ENCODE measurements around the gene GPR31. TPM values are rescaled to one million over a fixed set of nuclear protein-coding genes. Genes with fewer than 3 reads are reported as not detected.

The GPR31 gene
- total RNA-seq, 2 donors from 2014 or later: not detected

DNA sequence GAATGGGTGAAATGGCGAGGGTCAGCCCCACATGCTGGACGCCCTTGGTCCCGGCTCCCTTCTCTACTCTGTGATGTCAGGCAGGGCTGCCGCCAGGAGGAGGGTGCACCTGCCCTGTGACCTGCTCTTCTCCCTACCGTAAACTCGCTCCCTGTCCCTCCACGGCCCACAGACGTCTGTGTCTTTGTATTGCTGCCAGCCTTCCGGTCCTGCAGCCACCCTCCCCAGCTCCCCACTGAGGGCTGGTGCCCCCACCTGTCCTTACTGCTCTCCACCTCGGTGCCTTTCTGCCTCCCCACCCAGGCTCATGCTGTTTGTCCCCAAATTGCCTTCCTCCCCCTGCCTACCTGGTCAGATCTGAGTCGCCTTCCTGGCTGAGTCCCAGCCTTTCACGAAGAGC, 38.9 kb downstream of the GPR31 start:
- TF ChIP-seq CTCF (conservative IDR thresholded peaks at IDR 0.05): no peak
- H3K9me3 ChIP-seq (ENCODE audit: control insufficient read depth, low read length): peaks cover 3% of the 10 kb centered on the region
- Mint-ChIP-seq H3K36me3 (ENCODE audit: low read depth) (no peaks in the 10 kb centered on the region), H3K4me3 (no peak overlapping the region), H3K9me3 (peaks cover 13% of the 10 kb centered on the region), H3K27ac (no peak overlapping the region), H3K4me1 (peaks cover 8% of the 10 kb centered on the region), H3K27me3 (ENCODE audit: insufficient read depth) (peaks cover 2% of the 10 kb centered on the region)
- H3K9ac ChIP-seq (ENCODE audit: extremely low read depth, low read length, poor library complexity, severe bottlenecking): no peak overlapping the region
- DNase-seq: no peak
- no peak overlapping the region for H3K27ac ChIP-seq (ENCODE audit: low read depth, low read length)
- no peaks in the 10 kb centered on the region for H3K36me3 ChIP-seq (ENCODE audit: control insufficient read depth, insufficient read depth, low read length)
- H3K27me3 ChIP-seq (ENCODE audit: control insufficient read depth, insufficient read depth, low read length, poor library complexity, severe bottlenecking): peaks cover 5% of the 10 kb centered on the region
- H3K4me1 ChIP-seq (ENCODE audit: control insufficient read depth, insufficient read depth, low read length): no peaks in the 10 kb centered on the region
- no peak overlapping the region for H3K4me3 ChIP-seq (ENCODE audit: low read length)
- WGBS, 2 experiments (ENCODE audit: insufficient coverage in 1 of 2, insufficient read length in 1 of 2): 91 to 95% methylated on average over 8 to 12 of the region's 12 CpGs

- H3K27ac Mint-ChIP-seq: no peak overlapping the region
- Histone ChIP-seq H3K4me1 (ENCODE audit: control insufficient read depth, insufficient read depth, low read length) (no peaks in the 10 kb centered on the region), H3K27ac (ENCODE audit: low read depth, low read length) (no peak overlapping the region), H3K36me3 (ENCODE audit: control insufficient read depth, insufficient read depth, low read length) (no peaks in the 10 kb centered on the region), H3K27me3 (ENCODE audit: control insufficient read depth, insufficient read depth, low read length, poor library complexity, severe bottlenecking) (peaks cover 11% of the 10 kb centered on the region), H3K9me3 (ENCODE audit: control insufficient read depth, low read length) (peaks cover 3% of the 10 kb centered on the region), H3K9ac (ENCODE audit: extremely low read depth, low read length, poor library complexity, severe bottlenecking) (no peak overlapping the region), H3K4me3 (ENCODE audit: low read length) (no peak overlapping the region)
- no peak for TF ChIP-seq CTCF (conservative IDR thresholded peaks at IDR 0.05)
- H3K27me3 Mint-ChIP-seq (ENCODE audit: insufficient read depth): peaks cover 2% of the 10 kb centered on the region
- WGBS, 2 experiments (ENCODE audit: insufficient coverage in 1 of 2, insufficient read length in 1 of 2): 94 to 98% methylated on average over 6 to 7 of the region's 7 CpGs
- H3K4me3 Mint-ChIP-seq: no peak overlapping the region
- no peaks in the 10 kb centered on the region for H3K36me3 Mint-ChIP-seq (ENCODE audit: low read depth)
- DNase-seq: no peak
- peaks cover 8% of the 10 kb centered on the region for H3K4me1 Mint-ChIP-seq
- H3K9me3 Mint-ChIP-seq: peaks cover 13% of the 10 kb centered on the region
Measured at GRCh38 chr6:167118006-167118405, 39.8 kb downstream of the GPR31 start.

DNA sequence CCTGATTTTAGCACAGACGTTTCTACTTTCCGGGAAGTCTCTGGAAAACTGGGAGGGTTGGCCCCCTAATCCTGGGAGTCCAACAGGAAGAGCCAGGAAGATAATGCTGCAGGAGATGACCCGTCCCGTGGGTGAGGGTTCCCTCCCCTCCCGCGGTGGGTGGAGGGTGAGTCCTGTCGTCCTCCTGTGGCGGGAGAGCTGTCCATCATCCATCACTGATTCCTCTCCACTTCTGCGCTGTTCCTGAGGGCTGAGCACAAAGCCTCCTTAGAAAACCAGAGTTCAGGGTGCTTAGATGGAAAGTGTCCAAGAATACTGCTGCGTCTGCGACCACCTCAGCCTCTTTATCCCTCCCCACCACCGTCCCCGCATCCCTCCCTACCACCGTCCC, 40.9 kb downstream of the GPR31 start:
- WGBS, 2 experiments (ENCODE audit: insufficient coverage in 1 of 2, insufficient read length in 1 of 2): 90 to 93% methylated on average over 4 to 14 of the region's 14 CpGs
- no peak for DNase-seq
- Mint-ChIP-seq H3K9me3 (peaks cover 13% of the 10 kb centered on the region), H3K27me3 (ENCODE audit: insufficient read depth) (peaks cover 5% of the 10 kb centered on the region), H3K27ac (no peak overlapping the region), H3K4me3 (no peak overlapping the region), H3K36me3 (ENCODE audit: low read depth) (no peaks in the 10 kb centered on the region), H3K4me1 (peaks cover 7% of the 10 kb centered on the region)
- H3K9ac ChIP-seq (ENCODE audit: extremely low read depth, low read length, poor library complexity, severe bottlenecking): no peak overlapping the region
- peaks cover 11% of the 10 kb centered on the region for H3K27me3 ChIP-seq (ENCODE audit: control insufficient read depth, insufficient read depth, low read length, poor library complexity, severe bottlenecking)
- H3K4me1 ChIP-seq (ENCODE audit: control insufficient read depth, insufficient read depth, low read length): no peaks in the 10 kb centered on the region
- no peaks in the 10 kb centered on the region for H3K36me3 ChIP-seq (ENCODE audit: control insufficient read depth, insufficient read depth, low read length)
- H3K4me3 ChIP-seq (ENCODE audit: low read length): no peak overlapping the region
- no peak for TF ChIP-seq CTCF (conservative IDR thresholded peaks at IDR 0.05)
- H3K9me3 ChIP-seq (ENCODE audit: control insufficient read depth, low read length): peaks cover 3% of the 10 kb centered on the region
- H3K27ac ChIP-seq (ENCODE audit: low read depth, low read length): no peak overlapping the region

Measured in endodermal cell (in vitro differentiated cells).